GM18505 (cell line): Measurements from ENCODE around the gene TEX13C.

Source experiments
- ATAC-seq: cut with Tn5 transposase; IDR thresholded peaks from one replicate; pipeline ENCODE4 v1.9.1; 2021; ENCODE audit not compliant: unreplicated experiment
- POLR2A ChIP-seq: IDR thresholded peaks from 4 replicates; pipeline ENCODE4 v1.6.1; 2011; ENCODE audit warnings: borderline replicate concordance; ENCODE audit not compliant: insufficient read depth, insufficient read length; ENCODE audit errors: extremely low read depth

The TEX13C gene

GRCh38 chrX:125326599-125326998 lies 6.9 kb downstream of the TEX13C start:
- no peak for TF ChIP-seq POLR2A
- no peak for ATAC-seq

- ATAC-seq, result no peak
- TF ChIP-seq POLR2A, result no peak
Measured at GRCh38 chrX:125327891-125328290, 8.2 kb downstream of the TEX13C start.

GRCh38 chrX:125333583-125333982 lies 13.9 kb downstream of the TEX13C start:
- no peak for ATAC-seq

GRCh38 chrX:125340490-125340889 lies 20.8 kb downstream of the TEX13C start:
- no peak for ATAC-seq
- no peak for TF ChIP-seq POLR2A

More at GRCh38 chrX:125333583-125333982, 13.9 kb downstream of the TEX13C start:
- no peak for TF ChIP-seq POLR2A

GRCh38 chrX:125374169-125374568 lies 54.5 kb downstream of the TEX13C start:
- no peak for TF ChIP-seq POLR2A
- ATAC-seq, result no peak
